ENCODE results near the gene ESR2.
"Not testable (repeated sequence)": the region's sequence is repeated elsewhere in the genome, so short reads cannot be mapped to it uniquely, and the experiment has no call there.

The ESR2 gene

GRCh38 chr14:64119980-64120379 is 174.2 kb downstream of the ESR2 start:
- DNase-seq, result no peak

GRCh38 chr14:64119500-64119899 is 174.7 kb downstream of the ESR2 start:
- no peak for DNase-seq

GRCh38 chr14:64118892-64119291 is 175.3 kb downstream of the ESR2 start:
- DNase-seq, result no peak

- not testable (repeated sequence) for DNase-seq
Observed at GRCh38 chr14:64118403-64118742, 175.8 kb downstream of the ESR2 start.

GRCh38 chr14:64117671-64118402 is 176.3 kb downstream of the ESR2 start:
- DNase-seq, result no peak

- no peak for DNase-seq
Observed at GRCh38 chr14:64115401-64115800, 178.8 kb downstream of the ESR2 start.

GRCh38 chr14:64114796-64115195 is 179.4 kb downstream of the ESR2 start:
- no peak for DNase-seq

GRCh38 chr14:64114166-64114565 is 180.0 kb downstream of the ESR2 start:
- DNase-seq, result no peak

- DNase-seq, result no peak
Observed at GRCh38 chr14:64112867-64113678, 181.1 kb downstream of the ESR2 start.

GRCh38 chr14:64110802-64111201 is 183.4 kb downstream of the ESR2 start:
- no peak for DNase-seq

GRCh38 chr14:64109819-64110554 is 184.2 kb downstream of the ESR2 start:
- no peak for DNase-seq

GRCh38 chr14:64107438-64107837 is 186.7 kb downstream of the ESR2 start:
- no peak for DNase-seq

- DNase-seq, result no peak
Observed at GRCh38 chr14:64098120-64098519, 196.1 kb downstream of the ESR2 start.

- no peak for DNase-seq
Observed at GRCh38 chr14:64095620-64096019, 198.6 kb downstream of the ESR2 start.

- DNase-seq, result no peak
Observed at GRCh38 chr14:64092940-64093339, 201.2 kb downstream of the ESR2 start.

- DNase-seq, result no peak
Observed at GRCh38 chr14:64092338-64092737, 201.8 kb downstream of the ESR2 start.

- DNase-seq, result no peak
Observed at GRCh38 chr14:64091217-64091616, 203.0 kb downstream of the ESR2 start.

- no peak for DNase-seq
Observed at GRCh38 chr14:64089920-64090319, 204.3 kb downstream of the ESR2 start.

- DNase-seq, result no peak
Observed at GRCh38 chr14:64088647-64088964, 205.6 kb downstream of the ESR2 start.

- no peak for DNase-seq
Observed at GRCh38 chr14:64082837-64083236, 211.3 kb downstream of the ESR2 start.

- DNase-seq, result no peak
Observed at GRCh38 chr14:64081174-64081746, 212.9 kb downstream of the ESR2 start.

GRCh38 chr14:64080452-64080851 is 213.7 kb downstream of the ESR2 start:
- DNase-seq, result no peak

GRCh38 chr14:64075613-64076005 is 218.6 kb downstream of the ESR2 start:
- no peak for DNase-seq

Data from NK-92 treated with Interleukin-12 subunit alpha and Interleukin-12 subunit beta, amount 100 ng/mL, for 24 hours (cell line).